ENCODE results near the gene PLCH1.

The PLCH1 gene, protein sequence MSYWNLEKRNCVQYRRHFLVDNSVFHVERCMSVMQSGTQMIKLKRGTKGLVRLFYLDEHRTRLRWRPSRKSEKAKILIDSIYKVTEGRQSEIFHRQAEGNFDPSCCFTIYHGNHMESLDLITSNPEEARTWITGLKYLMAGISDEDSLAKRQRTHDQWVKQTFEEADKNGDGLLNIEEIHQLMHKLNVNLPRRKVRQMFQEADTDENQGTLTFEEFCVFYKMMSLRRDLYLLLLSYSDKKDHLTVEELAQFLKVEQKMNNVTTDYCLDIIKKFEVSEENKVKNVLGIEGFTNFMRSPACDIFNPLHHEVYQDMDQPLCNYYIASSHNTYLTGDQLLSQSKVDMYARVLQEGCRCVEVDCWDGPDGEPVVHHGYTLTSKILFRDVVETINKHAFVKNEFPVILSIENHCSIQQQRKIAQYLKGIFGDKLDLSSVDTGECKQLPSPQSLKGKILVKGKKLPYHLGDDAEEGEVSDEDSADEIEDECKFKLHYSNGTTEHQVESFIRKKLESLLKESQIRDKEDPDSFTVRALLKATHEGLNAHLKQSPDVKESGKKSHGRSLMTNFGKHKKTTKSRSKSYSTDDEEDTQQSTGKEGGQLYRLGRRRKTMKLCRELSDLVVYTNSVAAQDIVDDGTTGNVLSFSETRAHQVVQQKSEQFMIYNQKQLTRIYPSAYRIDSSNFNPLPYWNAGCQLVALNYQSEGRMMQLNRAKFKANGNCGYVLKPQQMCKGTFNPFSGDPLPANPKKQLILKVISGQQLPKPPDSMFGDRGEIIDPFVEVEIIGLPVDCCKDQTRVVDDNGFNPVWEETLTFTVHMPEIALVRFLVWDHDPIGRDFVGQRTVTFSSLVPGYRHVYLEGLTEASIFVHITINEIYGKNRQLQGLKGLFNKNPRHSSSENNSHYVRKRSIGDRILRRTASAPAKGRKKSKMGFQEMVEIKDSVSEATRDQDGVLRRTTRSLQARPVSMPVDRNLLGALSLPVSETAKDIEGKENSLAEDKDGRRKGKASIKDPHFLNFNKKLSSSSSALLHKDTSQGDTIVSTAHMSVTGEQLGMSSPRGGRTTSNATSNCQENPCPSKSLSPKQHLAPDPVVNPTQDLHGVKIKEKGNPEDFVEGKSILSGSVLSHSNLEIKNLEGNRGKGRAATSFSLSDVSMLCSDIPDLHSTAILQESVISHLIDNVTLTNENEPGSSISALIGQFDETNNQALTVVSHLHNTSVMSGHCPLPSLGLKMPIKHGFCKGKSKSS (N-terminal part only)

DNA sequence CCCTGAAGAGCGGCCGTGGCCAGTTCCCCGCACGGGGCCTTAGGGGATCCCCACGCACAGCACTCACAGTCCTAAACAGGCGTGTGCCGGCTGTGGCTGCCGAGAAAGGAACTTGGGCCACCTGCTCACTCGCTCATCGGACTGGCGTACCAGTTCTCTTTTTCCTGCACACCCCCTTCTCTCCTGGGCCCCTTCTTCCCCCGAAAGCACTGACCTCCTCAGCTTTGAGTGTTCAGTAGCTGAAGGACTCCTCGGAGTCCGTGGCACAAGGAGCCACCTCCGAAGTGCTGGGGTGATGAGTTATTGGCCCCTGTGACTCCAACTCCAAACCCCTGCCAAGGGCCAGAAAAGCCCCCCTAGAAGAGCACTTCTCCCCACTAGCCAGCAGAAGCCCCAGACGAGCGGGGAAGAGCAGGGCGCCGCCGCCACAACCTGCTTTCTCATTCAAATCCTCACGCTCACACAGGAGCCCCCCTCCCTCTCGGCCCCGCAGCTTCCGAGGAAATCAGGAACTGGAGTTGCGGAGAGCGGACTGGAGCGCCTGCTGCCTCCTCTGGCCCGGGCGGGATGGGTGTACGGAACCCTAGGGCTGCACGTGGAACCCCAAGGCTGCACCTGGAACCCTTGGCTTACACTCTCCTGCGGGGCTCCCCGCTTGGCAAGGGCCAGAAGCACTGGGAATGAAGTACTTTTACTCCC is at the start of gene PLCH1:
Gene PLCH1 (minus strand): TSS at position 446 of the 699 bp plus-strand sequence. CDS start 40,847 bp downstream, outside the sequence.
- peak; percentile 29 for DNase-seq (ENCODE audit: low read depth)

- DNase-seq (ENCODE audit: low read depth) = no peak
Measured at GRCh38 chr3:155792532-155792931, 47.7 kb upstream of the PLCH1 start.

GRCh38 chr3:155791190-155791589 is 46.3 kb upstream of the PLCH1 start:
- DNase-seq (ENCODE audit: low read depth) = no peak

GRCh38 chr3:155790272-155790925 is 45.5 kb upstream of the PLCH1 start:
- no peak for DNase-seq (ENCODE audit: low read depth)

DNA sequence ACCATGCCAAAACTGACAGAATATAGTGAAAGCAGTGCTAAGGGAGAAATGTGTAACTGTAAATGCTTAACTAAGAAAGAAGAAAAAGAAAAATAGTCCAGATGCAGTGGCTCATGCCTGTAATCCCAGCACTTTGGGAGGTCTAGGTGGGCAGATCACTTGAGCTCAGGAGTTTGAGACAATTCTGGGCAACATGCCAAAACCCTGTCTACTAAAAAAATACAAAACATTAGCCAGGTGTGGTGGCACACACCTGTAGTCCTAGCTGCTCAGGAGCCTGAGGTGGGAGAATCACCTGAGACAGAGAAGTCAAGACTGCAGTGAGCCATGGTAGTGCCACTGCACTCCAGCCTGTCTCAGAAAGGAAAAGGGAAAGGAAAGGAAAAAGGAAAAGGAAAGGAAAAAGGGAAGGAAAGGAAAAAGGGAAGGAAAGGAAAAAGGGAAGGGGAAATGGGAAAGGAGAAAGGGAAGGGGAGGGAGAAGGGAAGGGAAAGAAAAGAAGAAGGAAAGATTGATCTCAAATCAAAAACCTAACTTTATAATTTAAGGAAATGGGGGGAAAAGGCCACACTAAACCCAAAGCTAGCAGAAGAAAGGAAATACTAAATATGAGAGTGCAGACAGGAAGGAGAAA is 40.9 kb upstream of the PLCH1 start:
- no peak for DNase-seq (ENCODE audit: low read depth)

GRCh38 chr3:155782390-155782953 is 37.6 kb upstream of the PLCH1 start:
- DNase-seq (ENCODE audit: low read depth) = no peak

GRCh38 chr3:155780291-155780690 is 35.4 kb upstream of the PLCH1 start:
- no peak for DNase-seq (ENCODE audit: low read depth)

DNA sequence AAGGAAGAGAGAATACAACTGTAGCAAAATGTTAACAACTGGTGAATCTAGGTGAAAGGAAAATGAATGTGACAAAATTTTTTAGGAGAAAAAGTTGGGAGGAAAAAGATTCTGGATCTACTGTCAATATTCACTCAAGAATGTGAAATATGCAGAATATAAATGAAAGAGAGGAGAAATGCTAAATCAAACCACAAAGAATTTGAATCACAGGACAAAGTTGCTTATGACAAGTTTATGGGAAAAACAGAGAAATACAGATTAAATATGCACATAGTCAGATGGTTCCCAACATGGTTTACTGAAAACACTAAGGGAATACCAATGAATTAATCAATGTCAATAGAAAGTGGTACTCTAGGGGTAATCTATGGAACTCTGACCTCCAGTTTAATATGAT is 33.6 kb upstream of the PLCH1 start:
- no peak for DNase-seq (ENCODE audit: low read depth)

DNA sequence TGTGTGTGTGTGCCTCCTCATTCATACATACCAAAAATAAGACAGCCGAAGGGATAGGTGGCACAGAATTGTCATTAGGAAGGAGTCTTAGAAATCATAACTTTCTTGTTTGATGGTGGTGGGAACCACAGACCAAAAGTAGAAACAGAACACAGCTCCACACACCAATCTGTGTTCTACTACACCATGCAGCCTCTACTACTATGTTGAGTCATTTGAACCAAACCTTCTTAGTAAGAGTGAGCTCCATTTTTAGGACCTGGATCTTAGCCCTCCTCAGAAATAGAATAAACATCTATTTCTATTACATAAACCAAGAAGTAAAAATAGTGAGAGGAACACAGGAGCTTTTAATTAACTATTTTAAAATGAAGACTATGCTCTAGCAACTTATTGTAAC is 27.9 kb upstream of the PLCH1 start:
- DNase-seq (ENCODE audit: low read depth) = no peak

DNA sequence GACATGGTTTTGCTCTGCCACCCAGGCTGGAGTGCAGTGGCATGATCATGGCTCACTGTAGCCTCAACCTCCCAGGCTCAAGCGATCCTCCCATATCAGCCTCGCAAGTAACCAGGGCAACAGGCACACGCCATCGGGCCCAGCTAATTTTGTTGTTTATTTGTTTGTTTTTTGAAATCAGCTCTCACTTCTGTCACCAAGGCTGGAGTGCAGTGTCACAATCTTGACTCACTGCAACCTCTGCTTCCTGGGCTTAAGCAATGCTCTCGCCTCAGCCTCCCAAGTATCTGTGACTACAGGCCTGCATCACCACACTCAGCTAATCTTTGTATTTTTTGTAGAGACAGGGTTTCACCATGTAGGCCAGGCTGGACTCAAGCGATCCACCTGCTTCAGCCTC is 26.3 kb upstream of the PLCH1 start:
- DNase-seq (ENCODE audit: low read depth) = no peak

DNA sequence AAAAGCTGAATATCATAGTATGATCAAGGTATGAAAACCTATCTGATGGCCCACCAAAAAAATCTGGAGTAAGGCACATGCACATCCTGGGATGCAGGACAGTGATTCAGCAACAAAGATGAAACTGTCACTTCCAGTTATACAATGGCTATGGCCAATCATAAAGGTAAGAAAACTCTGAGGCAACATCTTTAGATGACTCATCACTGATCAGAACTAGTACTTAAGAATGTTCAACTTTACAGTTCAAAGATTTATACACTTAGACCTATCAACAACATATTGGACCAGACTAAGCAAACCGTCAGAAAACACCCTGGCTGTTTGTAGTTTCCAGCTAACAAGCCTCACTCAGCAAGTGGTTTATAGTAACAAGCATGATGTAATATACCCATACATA is 21.3 kb upstream of the PLCH1 start:
- DNase-seq (ENCODE audit: low read depth) = no peak

DNA sequence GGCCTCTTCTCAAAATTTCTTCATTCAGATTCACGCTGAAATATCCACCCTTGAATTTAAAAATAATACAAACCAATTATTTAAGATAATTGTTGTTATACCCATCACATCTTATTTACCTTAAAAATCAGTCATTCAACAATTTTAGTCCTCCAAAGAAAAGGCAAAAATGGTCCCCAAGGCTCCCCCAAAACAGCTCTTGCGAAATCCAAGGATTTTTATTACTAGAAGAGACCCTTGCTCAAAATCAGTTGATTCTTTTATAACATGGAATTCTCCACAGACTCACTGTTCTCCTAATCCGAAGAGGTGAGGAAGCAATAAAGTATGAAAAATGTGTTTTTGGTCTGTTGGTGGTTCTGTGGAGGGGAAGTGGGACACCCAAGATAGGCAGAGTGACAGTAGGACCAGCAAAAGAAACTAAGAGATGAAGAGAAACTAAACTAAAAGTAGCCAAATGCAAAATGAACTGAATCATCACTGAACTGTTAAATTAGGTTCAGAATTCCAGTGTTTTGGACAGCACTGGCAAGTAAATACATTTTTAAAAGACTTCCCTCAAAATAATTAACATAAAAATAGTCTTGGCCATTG is 19.1 kb upstream of the PLCH1 start:
- DNase-seq (ENCODE audit: low read depth) = no peak

GRCh38 chr3:155760653-155761052 is 15.8 kb upstream of the PLCH1 start:
- no peak for DNase-seq (ENCODE audit: low read depth)

- DNase-seq (ENCODE audit: low read depth) = no peak
Measured at GRCh38 chr3:155757577-155757976, 12.7 kb upstream of the PLCH1 start.

- no peak for DNase-seq (ENCODE audit: low read depth)
Measured at GRCh38 chr3:155753038-155753639, 8.3 kb upstream of the PLCH1 start.

- DNase-seq (ENCODE audit: low read depth) = no peak
Measured at GRCh38 chr3:155748611-155749365, 3.9 kb upstream of the PLCH1 start.

DNA sequence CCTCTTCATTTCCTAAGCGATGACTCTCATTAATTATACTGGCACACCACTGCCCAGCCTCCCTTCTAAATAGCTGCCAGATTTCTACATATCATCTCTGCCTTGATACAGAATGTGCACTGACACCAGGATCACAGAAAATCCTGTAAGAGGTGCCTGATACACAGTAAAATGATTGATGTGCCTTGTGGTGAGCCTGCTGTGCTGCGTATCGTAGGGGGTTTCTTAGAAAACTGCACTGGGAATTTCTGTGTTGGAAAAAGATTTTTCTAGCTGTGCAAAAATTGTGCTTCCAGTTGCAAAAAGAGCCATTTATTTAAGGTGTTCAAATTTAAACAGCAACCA is 3.0 kb upstream of the PLCH1 start:
- DNase-seq (ENCODE audit: low read depth) = no peak

GRCh38 chr3:155747286-155747945 is 2.5 kb upstream of the PLCH1 start:
- DNase-seq (ENCODE audit: low read depth) = no peak

All from activated T-cell treated with anti-CD3 and anti-CD28 coated beads for 48 hours (primary cell).